Measurements from ENCODE around the gene SRSF7. TPM values are rescaled to one million over a fixed set of nuclear protein-coding genes. Genes with fewer than 3 reads are reported as not detected.
"Not testable (repeated sequence)": the region's sequence is repeated elsewhere in the genome, so short reads cannot be mapped to it uniquely, and the experiment has no call there.

The SRSF7 gene
- total RNA-seq, 4 donors from 2014 or later, result 80.8 to 121 (median 117) TPM

- Histone ChIP-seq H3K9me3 (no peaks in the 10 kb centered on the region), H3K4me3 (replicated peaks in 1 of 3) (no peak overlapping the region), H3K36me3 (no peaks in the 10 kb centered on the region), H3K27me3 (no peaks in the 10 kb centered on the region), H3K27ac (no peak overlapping the region), H3K4me1 (no peaks in the 10 kb centered on the region)
- intact Hi-C loops (cut with DNase I), result no loop called here
- TF ChIP-seq CTCF (IDR thresholded peaks at IDR 0.05) (no peak), POLR2A (IDR thresholded peaks at IDR 0.05) (no peak)
- DNase-seq, result no peak
- 96 to 97% methylated on average over 5 of the region's 5 CpGs for WGBS, 2 donors
Observed at GRCh38 chr2:38793511-38793910, 42.4 kb upstream of the SRSF7 start.

- no peak for DNase-seq
- Histone ChIP-seq H3K36me3 (no peaks in the 10 kb centered on the region), H3K4me3 (replicated peaks in 1 of 3) (no peak overlapping the region), H3K27me3 (no peaks in the 10 kb centered on the region), H3K27ac (no peak overlapping the region), H3K4me1 (no peaks in the 10 kb centered on the region), H3K9me3 (no peaks in the 10 kb centered on the region)
- 46 to 50% methylated on average over 2 of the region's 2 CpGs for WGBS, 2 donors
- intact Hi-C loops (cut with DNase I), result no loop called here
- no peak for TF ChIP-seq CTCF (IDR thresholded peaks at IDR 0.05)
- no peak for TF ChIP-seq POLR2A (IDR thresholded peaks at IDR 0.05)
Observed at GRCh38 chr2:38792751-38793150, 41.6 kb upstream of the SRSF7 start.

GRCh38 chr2:38792321-38792720 lies 41.2 kb upstream of the SRSF7 start:
- intact Hi-C loops (cut with DNase I); H3K27me3 ChIP-seq; H3K36me3 ChIP-seq; H3K27ac ChIP-seq; H3K9me3 ChIP-seq; H3K4me3 ChIP-seq (replicated peaks in 1 of 3); H3K4me1 ChIP-seq; DNase-seq: not testable (repeated sequence)
- 93 to 94% methylated on average over 8 of the region's 8 CpGs for WGBS, 2 donors

- DNase-seq, result no peak
- 89 to 94% methylated on average over 1 of the region's 1 CpG for WGBS, 2 donors
- Histone ChIP-seq H3K9me3 (no peaks in the 10 kb centered on the region), H3K4me3 (replicated peaks in 1 of 3) (no peak overlapping the region), H3K27ac (no peak overlapping the region), H3K4me1 (no peaks in the 10 kb centered on the region), H3K27me3 (no peaks in the 10 kb centered on the region), H3K36me3 (no peaks in the 10 kb centered on the region)
- intact Hi-C loops (cut with DNase I), result no loop called here
- TF ChIP-seq POLR2A (IDR thresholded peaks at IDR 0.05), result no peak
- no peak for TF ChIP-seq CTCF (IDR thresholded peaks at IDR 0.05)
Observed at GRCh38 chr2:38791744-38792143, 40.6 kb upstream of the SRSF7 start.

- no peak for DNase-seq
- intact Hi-C loops (cut with DNase I), result no loop called here
- Histone ChIP-seq H3K27ac (no peak overlapping the region), H3K4me1 (peaks cover 0 to 7% of the 10 kb centered on the region in 2 donors), H3K27me3 (no peaks in the 10 kb centered on the region), H3K4me3 (replicated peaks in 1 of 3) (no peak overlapping the region), H3K9me3 (no peaks in the 10 kb centered on the region), H3K36me3 (no peaks in the 10 kb centered on the region)
- 92 to 93% methylated on average over 14 of the region's 14 CpGs for WGBS, 2 donors
- TF ChIP-seq CTCF (IDR thresholded peaks at IDR 0.05), result no peak
- no peak for TF ChIP-seq POLR2A (IDR thresholded peaks at IDR 0.05)
Observed at GRCh38 chr2:38789691-38790090, 38.5 kb upstream of the SRSF7 start.

- no peaks in the 10 kb centered on the region for H3K27me3 ChIP-seq
- no peak overlapping the region for H3K4me3 ChIP-seq (replicated peaks in 1 of 3)
- H3K9me3 ChIP-seq, result no peaks in the 10 kb centered on the region
- no peaks in the 10 kb centered on the region for H3K36me3 ChIP-seq
- no peak overlapping the region for H3K27ac ChIP-seq
- TF ChIP-seq POLR2A (IDR thresholded peaks at IDR 0.05) (no peak), CTCF (IDR thresholded peaks at IDR 0.05) (no peak)
- no peak for DNase-seq
- H3K4me1 ChIP-seq, result peaks cover 0 to 11% of the 10 kb centered on the region in 2 donors
- intact Hi-C loops (cut with DNase I), result no loop called here
- 89 to 90% methylated on average over 6 of the region's 6 CpGs for WGBS, 2 donors
Observed at GRCh38 chr2:38788306-38788705, 37.1 kb upstream of the SRSF7 start.
